ENCODE measurements around the gene ZBTB7A. TPM values are rescaled to one million over a fixed set of nuclear protein-coding genes. Genes with fewer than 3 reads are reported as not detected.

Gene ZBTB7A
- polyA plus RNA-seq, 12 donors: 5.2 to 29.8 (median 6.7) TPM; not detected in 1

Other genes starting within 250 kb of the ZBTB7A start
- gene ZFR2, start 197.9 kb downstream of the ZBTB7A start, polyA plus RNA-seq (ENCODE audit: insufficient read length in 12 of 12): under 1 TPM in 7 of 12 donors, not detected in 5; 0.05 to 0.94 (median 0.24) TPM
- 10 to 100 TPM in 1 of 12 donors, 1 to 10 TPM in 4, under 1 TPM in 6, not detected in 1; 0.13 to 27.3 (median 0.93) TPM for gene ATCAY, start 186.2 kb downstream of the ZBTB7A start, polyA plus RNA-seq (ENCODE audit: insufficient read length in 12 of 12)
- 100 to 1,000 TPM in 10 of 12 donors, 10 to 100 TPM in 1, not detected in 1; 89.1 to 304 (median 222) TPM for gene NMRK2, start 133.8 kb downstream of the ZBTB7A start, polyA plus RNA-seq (ENCODE audit: insufficient read length in 12 of 12)
- gene DAPK3, start 95.8 kb downstream of the ZBTB7A start, polyA plus RNA-seq (ENCODE audit: insufficient read length in 12 of 12): 100 to 1,000 TPM in 1 of 12 donors, 10 to 100 TPM in 10, not detected in 1; 42.7 to 101 (median 66.3) TPM
- 1,000 to 10,000 TPM in 11 of 12 donors, 100 to 1,000 TPM in 1; 901 to 3,153 (median 2,321) TPM for gene EEF2, start 81.4 kb downstream of the ZBTB7A start, polyA plus RNA-seq (ENCODE audit: insufficient read length in 12 of 12)
- gene PIAS4, start 59.2 kb downstream of the ZBTB7A start, polyA plus RNA-seq (ENCODE audit: insufficient read length in 12 of 12): 10 to 100 TPM in 11 of 12 donors, not detected in 1; 15.3 to 36.1 (median 21.7) TPM
- 100 to 1,000 TPM in 6 of 12 donors, 10 to 100 TPM in 6; 74.0 to 196 (median 100) TPM for gene MAP2K2, start 57.2 kb upstream of the ZBTB7A start, polyA plus RNA-seq (ENCODE audit: insufficient read length in 12 of 12)
- 1 to 10 TPM in 1 of 12 donors, under 1 TPM in 1, not detected in 10; 0.30 to 8.2 TPM for gene CREB3L3, start 86.7 kb upstream of the ZBTB7A start, polyA plus RNA-seq (ENCODE audit: insufficient read length in 12 of 12)
- 10 to 100 TPM in 6 of 12 donors, 1 to 10 TPM in 5, not detected in 1; 7.1 to 22.9 (median 10.4) TPM for gene SIRT6, start 115.7 kb upstream of the ZBTB7A start, polyA plus RNA-seq (ENCODE audit: insufficient read length in 12 of 12)
- 1 to 10 TPM in 7 of 12 donors, under 1 TPM in 3, not detected in 2; 0.38 to 2.2 (median 1.4) TPM for gene ANKRD24, start 115.8 kb upstream of the ZBTB7A start, polyA plus RNA-seq (ENCODE audit: insufficient read length in 12 of 12)
- gene EBI3, start 162.6 kb upstream of the ZBTB7A start, polyA plus RNA-seq (ENCODE audit: insufficient read length in 12 of 12): 1 to 10 TPM in 1 of 12 donors, under 1 TPM in 9, not detected in 2; 0.34 to 2.4 (median 0.70) TPM
- 10 to 100 TPM in 11 of 12 donors, not detected in 1; 10.8 to 19.0 (median 11.9) TPM for gene YJU2, start 180.2 kb upstream of the ZBTB7A start, polyA plus RNA-seq (ENCODE audit: insufficient read length in 12 of 12)
- 100 to 1,000 TPM in 5 of 12 donors, 10 to 100 TPM in 6, not detected in 1; 48.5 to 140 (median 91.9) TPM for gene SHD, start 212.4 kb upstream of the ZBTB7A start, polyA plus RNA-seq (ENCODE audit: insufficient read length in 12 of 12)
- 1 to 10 TPM in 1 of 12 donors, under 1 TPM in 9, not detected in 2; 0.27 to 3.2 (median 0.60) TPM for gene TMIGD2, start 235.5 kb upstream of the ZBTB7A start, polyA plus RNA-seq (ENCODE audit: insufficient read length in 12 of 12)
- gene FSD1, start 237.7 kb upstream of the ZBTB7A start, polyA plus RNA-seq (ENCODE audit: insufficient read length in 12 of 12): 10 to 100 TPM in 1 of 12 donors, 1 to 10 TPM in 9, under 1 TPM in 1, not detected in 1; 0.88 to 13.6 (median 2.2) TPM